Astrocyte (in vitro differentiated cells and primary cell): Measurements from ENCODE around the gene OR6B1. TPM values are rescaled to one million over a fixed set of nuclear protein-coding genes. Genes with fewer than 3 reads are reported as not detected.
"Not testable (repeated sequence)": the region's sequence is repeated elsewhere in the genome, so short reads cannot be mapped to it uniquely, and the experiment has no call there.

Experiments
- DNase-seq: peaks from one replicate; pipeline ENCODE4 v3.0.0-alpha.2; 2010; ENCODE audit warnings: low read depth
- FAIRE-seq: peaks from 2 replicates; lab custom pipeline; 2011; peaks lifted over from hg19 to GRCh38; lab: Jason Lieb, UNC
- H2AFZ ChIP-seq: 2 replicates; pipeline ENCODE4 v1.6.0; 2012; ENCODE audit warnings: low read depth, low read length, inconsistent platforms
- H3K27ac ChIP-seq: 2 replicates; pipeline ENCODE4 v1.5.1; 2011; ENCODE audit warnings: low read depth, low read length, inconsistent platforms
- H3K27me3 ChIP-seq: 2 replicates; pipeline ENCODE4 v1.6.0; 2011; ENCODE audit warnings: low read length, inconsistent platforms; ENCODE audit not compliant: insufficient read depth
- H3K36me3 ChIP-seq: 2 replicates; pipeline ENCODE4 v1.5.1; 2011; ENCODE audit warnings: low read length, inconsistent platforms; ENCODE audit not compliant: insufficient read depth
- H3K4me1 ChIP-seq: 2 replicates; pipeline ENCODE4 v1.5.1; 2011; ENCODE audit warnings: low read length, inconsistent platforms; ENCODE audit not compliant: insufficient read depth
- H3K4me2 ChIP-seq: 2 replicates; pipeline ENCODE4 v1.6.0; 2012; ENCODE audit warnings: low read length, inconsistent platforms
- H3K4me3 ChIP-seq: 2 replicates; pipeline ENCODE4 v1.5.1; 2011; ENCODE audit warnings: low read depth, mild to moderate bottlenecking, low read length, inconsistent platforms; ENCODE audit not compliant: insufficient read depth
- H3K79me2 ChIP-seq: 2 replicates; pipeline ENCODE4 v1.6.0; 2012; ENCODE audit warnings: mild to moderate bottlenecking, low read length, inconsistent platforms; ENCODE audit not compliant: insufficient read depth
- H3K9ac ChIP-seq: 2 replicates; pipeline ENCODE4 v1.6.0; 2012; ENCODE audit warnings: mild to moderate bottlenecking, low read length, inconsistent platforms
- H3K9me3 ChIP-seq: 2 replicates; pipeline ENCODE4 v1.5.1; 2012; ENCODE audit warnings: low read depth, mild to moderate bottlenecking, low read length, inconsistent platforms; ENCODE audit not compliant: insufficient read depth
- H4K20me1 ChIP-seq: 2 replicates; pipeline ENCODE4 v1.6.0; 2012; ENCODE audit warnings: low read length, inconsistent platforms; ENCODE audit not compliant: insufficient read depth
- H3K27ac Mint-ChIP-seq: one replicate; pipeline ENCODE4 v1.8.0; 2021; ENCODE audit warnings: mild to moderate bottlenecking, mixed read lengths; ENCODE audit not compliant: unreplicated experiment
- H3K27me3 Mint-ChIP-seq: one replicate; pipeline ENCODE4 v1.8.0; 2021; ENCODE audit warnings: low read depth, mixed read lengths; ENCODE audit not compliant: unreplicated experiment
- H3K36me3 Mint-ChIP-seq: one replicate; pipeline ENCODE4 v1.8.0; 2021; ENCODE audit warnings: low read depth, mixed read lengths; ENCODE audit not compliant: unreplicated experiment
- H3K4me1 Mint-ChIP-seq: one replicate; pipeline ENCODE4 v1.8.0; 2021; ENCODE audit warnings: low read depth, mixed read lengths; ENCODE audit not compliant: unreplicated experiment
- H3K4me3 Mint-ChIP-seq: one replicate; pipeline ENCODE4 v1.8.0; 2021; ENCODE audit warnings: mild to moderate bottlenecking, moderate library complexity, mixed read lengths; ENCODE audit not compliant: unreplicated experiment
- H3K9me3 Mint-ChIP-seq: one replicate; pipeline ENCODE4 v1.8.0; 2021; ENCODE audit warnings: mild to moderate bottlenecking, mixed read lengths; ENCODE audit not compliant: unreplicated experiment
- EZH2 ChIP-seq: IDR thresholded peaks from 2 replicates; pipeline ENCODE4 v1.6.1; 2012; ENCODE audit warnings: mild to moderate bottlenecking, low read length, inconsistent platforms; ENCODE audit not compliant: insufficient read depth
- total RNA-seq: library from RNA; stranded (reverse); gene quantifications from 2 replicates; pipeline ENCODE4 v1.2.1, GENCODE V29; 2021
- TF ChIP-seq, protein P1 (sequence below): IDR thresholded peaks from 2 replicates; pipeline ENCODE4 v1.5.1; 2011; ENCODE audit warnings: low read depth, mild to moderate bottlenecking, inconsistent platforms, low read length, moderate library complexity; ENCODE audit not compliant: insufficient read depth

OR6B1 gene
- total RNA-seq, 1 donor from 2014 or later = not detected

DNA sequence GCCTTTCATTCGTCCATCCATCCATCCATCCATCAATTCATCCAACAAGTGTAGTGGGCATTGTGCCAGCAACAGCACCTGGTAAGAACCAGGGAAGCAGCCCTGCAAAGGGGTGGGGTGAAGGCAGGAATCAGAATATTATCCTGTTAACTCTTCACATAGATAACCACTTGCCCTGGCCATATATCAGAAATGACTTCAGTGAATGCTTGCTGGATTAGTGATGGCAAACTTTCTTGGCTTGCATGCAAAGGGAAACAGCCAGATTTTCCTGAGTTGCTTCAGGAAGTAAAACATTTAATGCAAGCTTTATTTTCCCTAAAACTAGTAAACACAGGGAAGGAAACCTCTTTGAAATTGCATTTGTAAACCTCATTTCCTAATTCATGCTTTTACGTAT is 49.4 kb downstream of the OR6B1 start:
- Histone ChIP-seq H3K4me1 (no peaks in the 10 kb centered on the region), H4K20me1 (no peaks in the 10 kb centered on the region), H3K27ac (no peak overlapping the region), H3K27me3 (no peaks in the 10 kb centered on the region), H3K9me3 (no peaks in the 10 kb centered on the region), H3K4me3 (no peak overlapping the region), H3K4me2 (no peak overlapping the region), H3K36me3 (no peaks in the 10 kb centered on the region), H3K9ac (no peak overlapping the region), H3K79me2 (no peaks in the 10 kb centered on the region), H2AFZ (no peak overlapping the region)
- H3K9me3 Mint-ChIP-seq = no peaks in the 10 kb centered on the region
- no peak overlapping the region for H3K4me3 Mint-ChIP-seq
- H3K4me1 Mint-ChIP-seq = no peaks in the 10 kb centered on the region
- FAIRE-seq = no peak
- peaks cover 2% of the 10 kb centered on the region for H3K27me3 Mint-ChIP-seq
- H3K27ac Mint-ChIP-seq = no peak overlapping the region
- DNase-seq = no peak
- TF ChIP-seq, protein P1, sequence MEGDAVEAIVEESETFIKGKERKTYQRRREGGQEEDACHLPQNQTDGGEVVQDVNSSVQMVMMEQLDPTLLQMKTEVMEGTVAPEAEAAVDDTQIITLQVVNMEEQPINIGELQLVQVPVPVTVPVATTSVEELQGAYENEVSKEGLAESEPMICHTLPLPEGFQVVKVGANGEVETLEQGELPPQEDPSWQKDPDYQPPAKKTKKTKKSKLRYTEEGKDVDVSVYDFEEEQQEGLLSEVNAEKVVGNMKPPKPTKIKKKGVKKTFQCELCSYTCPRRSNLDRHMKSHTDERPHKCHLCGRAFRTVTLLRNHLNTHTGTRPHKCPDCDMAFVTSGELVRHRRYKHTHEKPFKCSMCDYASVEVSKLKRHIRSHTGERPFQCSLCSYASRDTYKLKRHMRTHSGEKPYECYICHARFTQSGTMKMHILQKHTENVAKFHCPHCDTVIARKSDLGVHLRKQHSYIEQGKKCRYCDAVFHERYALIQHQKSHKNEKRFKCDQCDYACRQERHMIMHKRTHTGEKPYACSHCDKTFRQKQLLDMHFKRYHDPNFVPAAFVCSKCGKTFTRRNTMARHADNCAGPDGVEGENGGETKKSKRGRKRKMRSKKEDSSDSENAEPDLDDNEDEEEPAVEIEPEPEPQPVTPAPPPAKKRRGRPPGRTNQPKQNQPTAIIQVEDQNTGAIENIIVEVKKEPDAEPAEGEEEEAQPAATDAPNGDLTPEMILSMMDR = no peak
- no peak for TF ChIP-seq EZH2
- no peaks in the 10 kb centered on the region for H3K36me3 Mint-ChIP-seq

DNA sequence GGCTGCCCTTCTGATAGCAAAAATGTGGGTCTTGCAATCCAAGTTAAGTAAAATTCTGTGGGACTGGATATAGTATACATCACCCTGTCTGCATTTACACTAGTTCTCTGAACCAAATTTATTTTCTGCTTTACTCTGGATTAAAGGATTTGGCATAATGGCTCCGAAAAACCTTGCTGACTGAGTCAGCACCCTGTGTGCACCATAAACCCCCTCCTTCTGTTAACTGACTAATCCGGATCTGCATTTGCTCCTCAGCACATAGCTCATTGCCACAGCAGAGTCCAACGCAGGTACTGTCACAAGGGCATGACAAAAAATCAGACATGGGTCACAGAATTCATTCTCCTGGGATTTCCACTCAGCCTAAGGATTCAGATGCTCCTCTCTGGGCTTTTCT is 50.0 kb downstream of the OR6B1 start:
- Mint-ChIP-seq H3K9me3 (no peaks in the 10 kb centered on the region), H3K36me3 (no peaks in the 10 kb centered on the region), H3K27me3 (peaks cover 2% of the 10 kb centered on the region), H3K27ac (no peak overlapping the region), H3K4me1 (no peaks in the 10 kb centered on the region), H3K4me3 (no peak overlapping the region)
- Histone ChIP-seq H3K4me1 (no peaks in the 10 kb centered on the region), H3K4me2 (no peak overlapping the region), H3K27me3 (no peaks in the 10 kb centered on the region), H3K36me3 (no peaks in the 10 kb centered on the region), H3K9ac (no peak overlapping the region), H3K9me3 (no peaks in the 10 kb centered on the region), H4K20me1 (no peaks in the 10 kb centered on the region), H2AFZ (no peak overlapping the region), H3K79me2 (no peaks in the 10 kb centered on the region), H3K4me3 (no peak overlapping the region), H3K27ac (no peak overlapping the region)
- no peak for DNase-seq
- no peak for TF ChIP-seq EZH2
- TF ChIP-seq, protein P1 = no peak
- no peak for FAIRE-seq

DNA sequence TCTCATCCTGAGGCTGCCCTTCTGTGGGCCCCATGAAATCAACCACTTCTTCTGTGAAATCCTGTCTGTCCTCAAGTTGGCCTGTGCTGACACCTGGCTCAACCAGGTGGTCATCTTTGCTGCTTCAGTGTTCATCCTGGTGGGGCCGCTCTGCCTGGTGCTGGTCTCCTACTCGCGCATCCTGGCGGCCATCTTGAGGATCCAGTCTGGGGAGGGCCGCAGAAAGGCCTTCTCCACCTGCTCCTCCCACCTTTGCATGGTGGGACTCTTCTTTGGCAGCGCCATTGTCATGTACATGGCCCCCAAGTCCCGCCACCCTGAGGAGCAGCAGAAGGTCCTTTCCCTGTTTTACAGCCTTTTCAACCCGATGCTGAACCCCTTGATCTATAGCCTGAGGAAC is 50.8 kb downstream of the OR6B1 start:
- not testable (repeated sequence) for H3K27ac ChIP-seq, H3K9me3 Mint-ChIP-seq, H3K79me2 ChIP-seq, H3K4me3 Mint-ChIP-seq, H3K36me3 ChIP-seq, H3K4me1 Mint-ChIP-seq, H2AFZ ChIP-seq, H3K27me3 Mint-ChIP-seq, FAIRE-seq, H3K27ac Mint-ChIP-seq, H3K4me1 ChIP-seq, H3K4me3 ChIP-seq, H3K36me3 Mint-ChIP-seq, H3K9ac ChIP-seq, H4K20me1 ChIP-seq, H3K27me3 ChIP-seq, DNase-seq, H3K4me2 ChIP-seq, H3K9me3 ChIP-seq
